Measurements from ENCODE around the gene UROC1. TPM values are rescaled to one million over a fixed set of nuclear protein-coding genes. Genes with fewer than 3 reads are reported as not detected.

UROC1 gene
- total RNA-seq, 1 experiment from 2014 or later = 0.21 TPM

- in situ Hi-C loops (cut with HindIII; ENCODE audit: low pct_unique_long_range_greater_than_20kb, low sequenced_read_pairs) = no loop called here
Observed at GRCh38 chr3:126478581-126479310, 38.8 kb downstream of the UROC1 start.

GRCh38 chr3:126477061-126477380, 40.6 kb downstream of the UROC1 start:
- in situ Hi-C loops (cut with HindIII; ENCODE audit: low pct_unique_long_range_greater_than_20kb, low sequenced_read_pairs) = no loop called here
- DNase-seq (ENCODE audit: low read depth, low spot score) = peak; percentile 19

More at GRCh38 chr3:126478581-126479310, 38.8 kb downstream of the UROC1 start:
- no peak for DNase-seq (ENCODE audit: low read depth, low spot score)

- DNase-seq (ENCODE audit: low read depth, low spot score) = no peak
- in situ Hi-C loops (cut with HindIII; ENCODE audit: low pct_unique_long_range_greater_than_20kb, low sequenced_read_pairs) = no loop called here
Observed at GRCh38 chr3:126476166-126477060, 41.2 kb downstream of the UROC1 start.

- DNase-seq (ENCODE audit: low read depth, low spot score) = peak; percentile 92
- in situ Hi-C loops (cut with HindIII; ENCODE audit: low pct_unique_long_range_greater_than_20kb, low sequenced_read_pairs) = no loop called here
Observed at GRCh38 chr3:126475413-126476114, 42.0 kb downstream of the UROC1 start, which contains the start of gene ZXDC. TSS of gene ZXDC (minus strand) at chr3:126475891. CDS start at chr3:126475865, 26 bp downstream.

- in situ Hi-C loops (cut with HindIII; ENCODE audit: low pct_unique_long_range_greater_than_20kb, low sequenced_read_pairs) = no loop called here
- peak; percentile 21 for DNase-seq (ENCODE audit: low read depth, low spot score)
Observed at GRCh38 chr3:126474498-126475412, 42.8 kb downstream of the UROC1 start.

GRCh38 chr3:126473292-126474168, 44.0 kb downstream of the UROC1 start:
- in situ Hi-C loops (cut with HindIII; ENCODE audit: low pct_unique_long_range_greater_than_20kb, low sequenced_read_pairs) = no loop called here
- no peak for DNase-seq (ENCODE audit: low read depth, low spot score)

GRCh38 chr3:126472277-126473006, 45.1 kb downstream of the UROC1 start:
- DNase-seq (ENCODE audit: low read depth, low spot score) = peak; percentile 58
- in situ Hi-C loops (cut with HindIII; ENCODE audit: low pct_unique_long_range_greater_than_20kb, low sequenced_read_pairs) = no loop called here

GRCh38 chr3:126469479-126469878, 48.1 kb downstream of the UROC1 start:
- no peak for DNase-seq (ENCODE audit: low read depth, low spot score)
- in situ Hi-C loops (cut with HindIII; ENCODE audit: low pct_unique_long_range_greater_than_20kb, low sequenced_read_pairs) = no loop called here

GRCh38 chr3:126468028-126468891, 49.3 kb downstream of the UROC1 start:
- DNase-seq (ENCODE audit: low read depth, low spot score) = no peak
- in situ Hi-C loops (cut with HindIII; ENCODE audit: low pct_unique_long_range_greater_than_20kb, low sequenced_read_pairs) = no loop called here

- in situ Hi-C loops (cut with HindIII; ENCODE audit: low pct_unique_long_range_greater_than_20kb, low sequenced_read_pairs) = no loop called here
- no peak for DNase-seq (ENCODE audit: low read depth, low spot score)
Observed at GRCh38 chr3:126467611-126467955, 50.0 kb downstream of the UROC1 start.

GRCh38 chr3:126466886-126467610, 50.5 kb downstream of the UROC1 start:
- in situ Hi-C loops (cut with HindIII; ENCODE audit: low pct_unique_long_range_greater_than_20kb, low sequenced_read_pairs) = no loop called here
- DNase-seq (ENCODE audit: low read depth, low spot score) = no peak

- in situ Hi-C loops (cut with HindIII; ENCODE audit: low pct_unique_long_range_greater_than_20kb, low sequenced_read_pairs) = no loop called here
- DNase-seq (ENCODE audit: low read depth, low spot score) = no peak
Observed at GRCh38 chr3:126465928-126466544, 51.5 kb downstream of the UROC1 start.

GRCh38 chr3:126464997-126465396, 52.6 kb downstream of the UROC1 start:
- in situ Hi-C loops (cut with HindIII; ENCODE audit: low pct_unique_long_range_greater_than_20kb, low sequenced_read_pairs) = no loop called here
- DNase-seq (ENCODE audit: low read depth, low spot score) = no peak

GRCh38 chr3:126464494-126464893, 53.1 kb downstream of the UROC1 start:
- in situ Hi-C loops (cut with HindIII; ENCODE audit: low pct_unique_long_range_greater_than_20kb, low sequenced_read_pairs) = no loop called here
- DNase-seq (ENCODE audit: low read depth, low spot score) = no peak

Measured in SK-MEL-5 (cell line).